H9 (cell line): Measurements from ENCODE around the gene LNX2. TPM values are rescaled to one million over a fixed set of nuclear protein-coding genes. Genes with fewer than 3 reads are reported as not detected.

Source experiments
- DNase-seq: peaks from one replicate; pipeline ENCODE4 v3.0.0-alpha.2; 2017
- H2AFZ ChIP-seq: one replicate; pipeline ENCODE4 v1.6.1; 2013; ENCODE audit warnings: mild to moderate bottlenecking, low read length, control low read depth, moderate library complexity
- H2AK5ac ChIP-seq: 2 replicates; pipeline ENCODE4 v1.6.1; 2013; ENCODE audit warnings: low read length, control low read depth, mixed read lengths; ENCODE audit not compliant: insufficient read length
- H2BK120ac ChIP-seq: one replicate; pipeline ENCODE4 v1.6.1; 2013; ENCODE audit warnings: low read depth, mild to moderate bottlenecking, low read length, control low read depth, inconsistent platforms; ENCODE audit not compliant: poor library complexity, severe bottlenecking
- H2BK12ac ChIP-seq: 2 replicates; pipeline ENCODE4 v1.6.1; 2013; ENCODE audit warnings: low read length, control low read depth, mixed read lengths, low read depth; ENCODE audit not compliant: insufficient read length
- H2BK15ac ChIP-seq: 2 replicates; pipeline ENCODE4 v1.6.1; 2013; ENCODE audit warnings: low read depth, low read length, control low read depth
- H2BK20ac ChIP-seq: one replicate; pipeline ENCODE4 v1.6.1; 2013; ENCODE audit warnings: low read depth, mild to moderate bottlenecking, low read length, control low read depth, inconsistent platforms; ENCODE audit not compliant: poor library complexity, severe bottlenecking
- H2BK5ac ChIP-seq: 2 replicates; pipeline ENCODE4 v1.6.1; 2013; ENCODE audit warnings: low read length, control low read depth, mixed read lengths; ENCODE audit not compliant: insufficient read length
- H3K14ac ChIP-seq: 2 replicates; pipeline ENCODE4 v1.6.1; 2013; ENCODE audit warnings: low read length, control low read depth; ENCODE audit not compliant: insufficient read depth
- H3K18ac ChIP-seq: 2 replicates; pipeline ENCODE4 v1.6.1; 2013; ENCODE audit warnings: low read depth, mild to moderate bottlenecking, mixed read lengths, low read length, control low read depth; ENCODE audit not compliant: insufficient read length
- H3K23ac ChIP-seq: 2 replicates; pipeline ENCODE4 v1.6.1; 2013; ENCODE audit warnings: low read length, control low read depth, mixed read lengths, low read depth; ENCODE audit not compliant: insufficient read length
- H3K23me2 ChIP-seq: 2 replicates; pipeline ENCODE4 v1.6.1; 2013; ENCODE audit warnings: low read depth, mild to moderate bottlenecking, mixed read lengths, low read length, control low read depth; ENCODE audit not compliant: insufficient read length, poor library complexity, severe bottlenecking
- H3K27ac ChIP-seq: 2 replicates; pipeline ENCODE4 v1.5.1; 2013; ENCODE audit warnings: low read length, control low read depth, mixed read lengths, low read depth; ENCODE audit not compliant: insufficient read length
- H3K27me3 ChIP-seq: 2 replicates; pipeline ENCODE4 v1.6.1; 2013; ENCODE audit warnings: low read length, control low read depth, inconsistent platforms; ENCODE audit not compliant: insufficient read depth
- H3K4ac ChIP-seq: 2 replicates; pipeline ENCODE4 v1.6.1; 2013; ENCODE audit warnings: low read depth, mild to moderate bottlenecking, control low read depth, inconsistent platforms, low read length, moderate library complexity
- H3K4me1 ChIP-seq: 2 replicates; pipeline ENCODE4 v1.6.1; 2013; ENCODE audit warnings: low read length, control low read depth, inconsistent platforms; ENCODE audit not compliant: insufficient read depth
- H3K4me2 ChIP-seq: 2 replicates; pipeline ENCODE4 v1.6.1; 2013; ENCODE audit warnings: low read length, control low read depth, mixed read lengths; ENCODE audit not compliant: insufficient read length, insufficient read depth
- H3K56ac ChIP-seq: 2 replicates; pipeline ENCODE4 v1.6.1; 2013; ENCODE audit warnings: low read depth, mild to moderate bottlenecking, mixed read lengths, low read length, control low read depth; ENCODE audit not compliant: insufficient read length
- H3K79me1 ChIP-seq: 2 replicates; pipeline ENCODE4 v1.6.1; 2013; ENCODE audit warnings: low read depth, mild to moderate bottlenecking, moderate library complexity, low read length, control low read depth, inconsistent platforms; ENCODE audit not compliant: insufficient read depth, poor library complexity, severe bottlenecking
- H3K79me2 ChIP-seq: 2 replicates; pipeline ENCODE4 v1.6.1; 2013; ENCODE audit warnings: low read length, control low read depth, inconsistent platforms; ENCODE audit not compliant: insufficient read depth
- H3K9ac ChIP-seq: 2 replicates; pipeline ENCODE4 v1.6.1; 2013; ENCODE audit warnings: low read length, control low read depth, mixed read lengths; ENCODE audit not compliant: insufficient read length; ENCODE audit errors: extremely low read depth
- H3K9me3 ChIP-seq: one replicate; pipeline ENCODE4 v1.6.1; 2013; ENCODE audit warnings: low read depth, low read length, inconsistent platforms; ENCODE audit not compliant: control insufficient read depth
- H3T11ph ChIP-seq: one replicate; pipeline ENCODE4 v1.6.1; 2013; ENCODE audit warnings: mild to moderate bottlenecking, low read length, control low read depth, inconsistent platforms
- H4K20me1 ChIP-seq: one replicate; pipeline ENCODE4 v1.6.1; 2013; ENCODE audit not compliant: control insufficient read depth, insufficient read length, insufficient read depth
- H4K5ac ChIP-seq: 2 replicates; pipeline ENCODE4 v1.6.1; 2013; ENCODE audit warnings: low read depth, mild to moderate bottlenecking, mixed read lengths, low read length, control low read depth; ENCODE audit not compliant: insufficient read length
- H4K8ac ChIP-seq: replicated peaks from 2 replicates; pipeline ENCODE4 v1.6.1; 2013; ENCODE audit warnings: low read length, control low read depth, mixed read lengths, low read depth; ENCODE audit not compliant: insufficient read length
- H4K91ac ChIP-seq: 2 replicates; pipeline ENCODE4 v1.6.1; 2013; ENCODE audit warnings: low read depth, mild to moderate bottlenecking, moderate library complexity, mixed read lengths, low read length, control low read depth; ENCODE audit not compliant: insufficient read length
- H3K27ac Mint-ChIP-seq, 3 experiments: 2 replicates in 2 of 3; 3 replicates in 1 of 3; pipeline ENCODE4 v1.8.0; 2020 to 2021; ENCODE audit warnings: mixed read lengths in 3 of 3, mild to moderate bottlenecking in 1 of 3, moderate library complexity in 1 of 3
- H3K27me3 Mint-ChIP-seq: 2 replicates; pipeline ENCODE4 v1.8.0; 2021; ENCODE audit warnings: low read depth, mild to moderate bottlenecking, moderate library complexity, mixed read lengths
- H3K36me3 Mint-ChIP-seq, 3 experiments: 2 replicates in 2 of 3; 3 replicates in 1 of 3; pipeline ENCODE4 v1.8.0; 2020 to 2021; ENCODE audit warnings: low read depth in 3 of 3, mixed read lengths in 3 of 3; ENCODE audit not compliant: insufficient read depth in 1 of 3
- H3K4me1 Mint-ChIP-seq, 2 experiments: 2 replicates each; pipeline ENCODE4 v1.8.0; 2020; ENCODE audit warnings: mixed read lengths in 2 of 2
- H3K4me3 Mint-ChIP-seq, 2 experiments: 2 replicates in 1 of 2; 3 replicates in 1 of 2; pipeline ENCODE4 v1.8.0; 2020 to 2021; ENCODE audit warnings: mild to moderate bottlenecking in 2 of 2, mixed read lengths in 2 of 2, moderate library complexity in 1 of 2
- H3K9me3 Mint-ChIP-seq, 2 experiments: 2 replicates in 1 of 2; 3 replicates in 1 of 2; pipeline ENCODE4 v1.8.0; 2020; ENCODE audit warnings: mild to moderate bottlenecking in 2 of 2, mixed read lengths in 2 of 2, moderate library complexity in 1 of 2
- CTCF ChIP-seq: fragments of 200-600 bp; sonication (generic); conservative IDR thresholded peaks from 3 replicates; pipeline ENCODE4 v1.8.0; 2021; ENCODE audit warnings: antibody characterized with exemption, mild to moderate bottlenecking
- WGBS: extraction: QIAGEN DNeasy Blood & Tissue Kit; methylation state at CpG from one replicate; pipeline ENCODE4 v1.1.7; 2013; ENCODE audit warnings: missing lambda C conversion rate, low lambda C conversion rate, mixed read lengths; ENCODE audit not compliant: insufficient read length; ENCODE audit errors: extremely low coverage; 5-methylcytosine and 5-hydroxymethylcytosine counted together
- total RNA-seq: library from RNA; stranded (reverse); gene quantifications from 2 replicates; pipeline ENCODE4 v1.2.1, GENCODE V29; 2021

Gene LNX2
- total RNA-seq, 1 experiment from 2014 or later: 12.4 TPM

- H4K8ac ChIP-seq: no peak overlapping the region
- H3K27me3 Mint-ChIP-seq: peaks cover 2% of the 10 kb centered on the region
- no peak overlapping the region for H3K18ac ChIP-seq
- no peak overlapping the region for H3K56ac ChIP-seq
- no peak overlapping the region for H2AK5ac ChIP-seq
- H3K9me3 ChIP-seq: no peaks in the 10 kb centered on the region
- H4K20me1 ChIP-seq: no peaks in the 10 kb centered on the region
- no peaks in the 10 kb centered on the region for H3K36me3 Mint-ChIP-seq
- no peak overlapping the region for H2BK15ac ChIP-seq
- no peak overlapping the region for H3K27ac Mint-ChIP-seq
- no peak overlapping the region for H3K27ac ChIP-seq
- H3K4ac ChIP-seq: no peak overlapping the region
- no peak overlapping the region for H3T11ph ChIP-seq
- no peak overlapping the region for H2BK12ac ChIP-seq
- no peak overlapping the region for H3K9ac ChIP-seq
- H2BK120ac ChIP-seq: no peak overlapping the region
- no peak overlapping the region for H4K5ac ChIP-seq
- no peak overlapping the region for H2AFZ ChIP-seq
- peaks cover 12 to 29% of the 10 kb centered on the region in 2 experiments for H3K4me1 Mint-ChIP-seq
- WGBS: no CpG with 5 or more reads among the region's 4 CpGs
- no peaks in the 10 kb centered on the region for H3K79me2 ChIP-seq
- no peak overlapping the region for H2BK20ac ChIP-seq
- H3K23me2 ChIP-seq: no peaks in the 10 kb centered on the region
- H3K23ac ChIP-seq: no peak overlapping the region
- no peak overlapping the region for H4K91ac ChIP-seq
- no peak overlapping the region for H3K4me2 ChIP-seq
- peaks cover under 1% of the 10 kb centered on the region; the same call in 1 of the 2 replicates for H3K4me1 ChIP-seq
- no peak overlapping the region for H2BK5ac ChIP-seq
- H3K9me3 Mint-ChIP-seq: no peaks in the 10 kb centered on the region
- no peaks in the 10 kb centered on the region for H3K79me1 ChIP-seq
- H3K4me3 Mint-ChIP-seq: no peak overlapping the region
- no peak for TF ChIP-seq CTCF
- DNase-seq: no peak
- no peak overlapping the region for H3K14ac ChIP-seq
- H3K27me3 ChIP-seq: no peaks in the 10 kb centered on the region
Observed at GRCh38 chr13:27496006-27496405, 124.3 kb downstream of the LNX2 start.

Other genes starting within 250 kb of the LNX2 start
- 70.0 and 70.5 TPM in 2 replicates for gene GTF3A, start 195.9 kb downstream of the LNX2 start, total RNA-seq
- gene MTIF3, start 170.0 kb downstream of the LNX2 start, total RNA-seq: 31.6 and 32.3 TPM in 2 replicates
- 154 and 167 TPM in 2 replicates for gene POLR1D, start 1.4 kb upstream of the LNX2 start, total RNA-seq
- gene GSX1, start 172.0 kb upstream of the LNX2 start, total RNA-seq: not detected in 2 replicates